Adipocyte (in vitro differentiated cells): Measurements from ENCODE around the gene CCDC80.

Experiments used
- DNase-seq: peaks from one replicate; pipeline ENCODE4 v3.0.0-alpha.2; 2015; ENCODE audit warnings: low read depth
- H3K27me3 ChIP-seq: replicated peaks from 2 replicates; pipeline ENCODE4 v1.7.0; 2013; ENCODE audit warnings: mild to moderate bottlenecking, low read length, moderate library complexity; ENCODE audit not compliant: control insufficient read depth, insufficient read depth
- H3K36me3 ChIP-seq: 2 replicates; pipeline ENCODE4 v1.7.0; 2013; ENCODE audit warnings: low read length, mild to moderate bottlenecking, moderate library complexity; ENCODE audit not compliant: control insufficient read depth, insufficient read depth, severe bottlenecking
- H3K4me1 ChIP-seq: 2 replicates; pipeline ENCODE4 v1.7.0; 2013; ENCODE audit warnings: mild to moderate bottlenecking, low read length, moderate library complexity; ENCODE audit not compliant: control insufficient read depth, insufficient read depth
- H3K4me3 ChIP-seq: 2 replicates; pipeline ENCODE4 v1.7.0; 2013; ENCODE audit warnings: mild to moderate bottlenecking, low read length, moderate library complexity
- H3K9ac ChIP-seq: 2 replicates; pipeline ENCODE4 v1.7.0; 2013; ENCODE audit warnings: mild to moderate bottlenecking, low read length, moderate library complexity
- H3K9me3 ChIP-seq: 2 replicates; pipeline ENCODE4 v1.7.0; 2013; ENCODE audit warnings: mild to moderate bottlenecking, low read length, moderate library complexity; ENCODE audit not compliant: control insufficient read depth

CCDC80 gene

DNA sequence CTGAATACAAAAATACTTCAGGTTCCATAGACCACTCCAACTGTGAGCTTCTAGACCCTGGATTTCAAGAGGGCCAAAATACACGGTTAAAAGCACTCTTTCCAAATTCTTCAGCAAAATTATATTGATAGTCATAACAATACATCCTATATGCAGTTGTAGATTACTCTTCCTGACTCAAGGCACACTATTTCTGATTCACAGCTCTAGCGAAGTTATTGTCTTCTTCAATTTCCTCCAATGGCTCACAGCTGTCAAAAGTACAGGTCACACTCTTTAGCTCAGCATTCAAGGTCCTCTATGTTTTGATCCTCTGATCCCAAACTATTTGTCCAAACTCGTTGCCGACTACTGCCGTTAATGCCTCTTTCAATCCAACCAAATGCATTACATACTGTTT is 13.5 kb upstream of the CCDC80 start:
- peak overlapping the region; percentile 86 for H3K9ac ChIP-seq
- H3K27me3 ChIP-seq = no peaks in the 10 kb centered on the region
- H3K9me3 ChIP-seq = no peaks in the 10 kb centered on the region
- DNase-seq = no peak
- H3K4me1 ChIP-seq = peaks cover 55% of the 10 kb centered on the region
- H3K4me3 ChIP-seq = peak overlapping the region; percentile 55
- H3K36me3 ChIP-seq = no peaks in the 10 kb centered on the region

DNA sequence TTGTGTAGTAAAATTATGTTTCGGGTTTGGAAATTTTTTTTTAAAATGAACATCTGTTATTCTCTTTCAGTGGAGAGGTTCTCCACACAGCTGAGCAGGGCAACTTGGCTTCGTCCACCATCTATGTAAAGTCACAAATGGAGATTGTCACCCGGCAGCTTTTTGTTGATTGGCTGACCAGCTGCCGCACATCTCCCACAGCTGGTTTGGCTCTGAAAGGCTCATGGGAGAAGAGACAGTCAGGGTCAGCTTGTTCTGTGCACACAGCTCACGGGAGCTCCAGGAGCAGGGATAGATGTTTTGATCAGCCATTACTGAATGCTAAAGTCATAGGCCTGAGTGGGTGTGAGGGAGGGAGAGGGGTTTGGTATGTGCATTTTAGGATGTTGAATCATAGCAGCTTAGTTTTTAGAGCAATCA is 12.9 kb upstream of the CCDC80 start:
- Histone ChIP-seq H3K4me1 (peaks cover 61% of the 10 kb centered on the region), H3K9ac (peak overlapping the region; percentile 86), H3K9me3 (no peaks in the 10 kb centered on the region), H3K27me3 (no peaks in the 10 kb centered on the region), H3K4me3 (peak overlapping the region; percentile 55), H3K36me3 (no peaks in the 10 kb centered on the region)
- peak; percentile 84 for DNase-seq

DNA sequence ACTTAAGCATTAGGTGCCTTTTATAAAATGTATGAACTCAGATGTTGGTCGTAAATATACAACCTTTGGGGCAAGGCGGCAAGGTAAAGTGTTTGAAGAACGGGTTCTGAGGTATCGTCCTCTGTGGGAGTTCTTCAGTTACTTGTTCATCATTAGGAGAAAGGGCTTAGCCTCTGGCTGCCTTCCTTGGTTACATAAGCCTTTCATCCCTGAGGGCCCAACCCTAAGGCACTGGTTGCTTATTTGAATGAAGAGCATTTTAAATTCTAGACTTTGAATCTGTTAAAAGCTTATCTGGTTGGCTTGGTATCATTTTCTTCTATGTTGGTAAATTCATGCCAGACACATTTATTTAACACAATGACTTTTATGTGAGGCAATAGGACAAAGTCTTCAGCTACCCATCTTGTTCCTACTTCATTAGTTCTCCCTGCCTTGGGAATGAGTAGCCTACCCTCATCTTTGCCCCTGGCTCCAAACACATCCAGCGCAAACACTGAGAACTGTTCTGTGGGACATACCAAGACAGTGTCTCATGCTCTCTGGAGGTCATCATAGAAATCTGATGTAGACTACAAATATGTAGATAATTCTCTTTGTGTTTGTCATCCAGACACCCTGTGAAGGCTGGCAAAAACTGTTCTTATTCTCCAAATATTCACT is 12.4 kb upstream of the CCDC80 start:
- Histone ChIP-seq H3K27me3 (no peaks in the 10 kb centered on the region), H3K4me1 (peaks cover 64% of the 10 kb centered on the region), H3K4me3 (peak overlapping the region; percentile 48), H3K9ac (peak overlapping the region; percentile 86), H3K9me3 (no peaks in the 10 kb centered on the region), H3K36me3 (no peaks in the 10 kb centered on the region)
- DNase-seq = peak; percentile 92

DNA sequence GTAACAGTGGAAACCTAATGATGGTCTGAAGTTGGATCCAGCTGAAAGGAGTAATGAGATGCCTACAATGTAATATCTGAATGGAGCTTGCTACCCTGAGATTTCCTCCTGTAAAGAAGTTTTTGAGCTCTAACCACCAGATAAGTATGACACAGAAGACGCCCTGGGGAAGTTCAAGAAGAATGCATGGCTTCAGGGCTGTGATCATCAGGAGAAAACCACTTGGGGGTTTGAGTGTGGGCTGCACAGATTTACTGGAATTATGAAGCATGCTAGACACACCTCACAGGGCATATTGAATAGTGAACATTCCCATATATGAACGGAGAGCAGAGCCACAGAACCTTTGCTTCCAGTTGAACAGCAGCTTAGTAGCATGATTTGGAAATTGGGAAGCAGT is 10.6 kb upstream of the CCDC80 start:
- Histone ChIP-seq H3K27me3 (no peaks in the 10 kb centered on the region), H3K9me3 (no peaks in the 10 kb centered on the region), H3K4me3 (peak overlapping the region; percentile 1), H3K9ac (peak overlapping the region; percentile 53), H3K36me3 (no peaks in the 10 kb centered on the region), H3K4me1 (peaks cover 81% of the 10 kb centered on the region)
- DNase-seq = peak; percentile 54

DNA sequence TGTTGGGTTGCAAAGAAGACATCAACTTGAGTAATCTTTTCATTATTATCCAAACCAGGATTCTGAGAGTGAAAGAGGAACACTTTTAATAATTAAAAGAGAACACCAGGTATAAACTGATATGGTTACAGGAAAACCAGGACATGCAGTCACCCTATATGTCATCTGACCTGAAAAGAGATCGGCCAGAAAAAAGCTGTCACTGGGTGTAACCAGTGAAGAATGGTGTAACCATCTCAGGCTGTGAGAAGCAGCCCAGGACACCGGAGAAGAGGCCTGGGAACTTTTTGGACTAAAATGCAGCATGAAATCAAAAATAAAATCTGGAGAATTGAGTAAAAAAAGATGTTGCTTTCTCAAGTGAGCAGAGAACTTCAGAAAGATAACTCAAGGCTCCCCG is 10.1 kb upstream of the CCDC80 start:
- DNase-seq = no peak
- Histone ChIP-seq H3K4me3 (peak overlapping the region; percentile 1), H3K4me1 (peaks cover 84% of the 10 kb centered on the region), H3K9ac (peak overlapping the region; percentile 53), H3K27me3 (no peaks in the 10 kb centered on the region), H3K36me3 (no peaks in the 10 kb centered on the region), H3K9me3 (no peaks in the 10 kb centered on the region)

DNA sequence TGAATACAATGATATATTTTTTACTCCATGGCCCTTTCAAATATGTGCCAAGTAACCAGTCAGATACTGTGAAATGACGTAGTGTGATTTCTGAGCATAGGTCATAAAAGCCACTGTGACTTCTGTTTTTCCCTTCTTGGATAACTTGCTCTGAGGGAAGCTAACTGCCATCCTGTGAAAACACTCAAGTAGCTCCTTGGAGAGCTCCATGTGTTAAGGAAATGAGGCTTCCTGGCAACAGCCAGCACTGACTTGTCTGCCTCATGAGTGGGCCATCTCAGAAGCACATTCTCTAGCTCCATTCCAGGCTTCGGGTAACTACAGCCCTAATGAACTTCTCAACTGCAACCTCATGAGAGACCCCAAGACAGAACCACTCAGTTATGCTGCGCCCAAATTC is 9.5 kb upstream of the CCDC80 start:
- H3K27me3 ChIP-seq = no peaks in the 10 kb centered on the region
- no peak for DNase-seq
- no peaks in the 10 kb centered on the region for H3K9me3 ChIP-seq
- no peaks in the 10 kb centered on the region for H3K36me3 ChIP-seq
- H3K4me1 ChIP-seq = peaks cover 84% of the 10 kb centered on the region
- H3K9ac ChIP-seq = peak overlapping the region; percentile 53
- H3K4me3 ChIP-seq = peak overlapping the region; percentile 1

DNA sequence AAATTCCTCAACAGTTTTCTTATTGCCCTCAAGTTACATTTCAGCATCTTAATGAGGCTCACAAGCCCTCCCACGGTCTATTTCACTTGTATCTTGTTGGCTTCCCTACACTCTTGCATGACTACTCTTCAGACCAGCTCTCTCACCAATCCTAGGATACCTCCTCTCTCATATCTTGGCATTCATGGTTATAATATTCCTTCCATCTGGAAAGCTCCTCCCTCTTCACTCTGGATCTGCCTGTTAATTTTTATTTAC is 8.5 kb upstream of the CCDC80 start:
- no peaks in the 10 kb centered on the region for H3K9me3 ChIP-seq
- peaks cover 74% of the 10 kb centered on the region for H3K4me1 ChIP-seq

DNA sequence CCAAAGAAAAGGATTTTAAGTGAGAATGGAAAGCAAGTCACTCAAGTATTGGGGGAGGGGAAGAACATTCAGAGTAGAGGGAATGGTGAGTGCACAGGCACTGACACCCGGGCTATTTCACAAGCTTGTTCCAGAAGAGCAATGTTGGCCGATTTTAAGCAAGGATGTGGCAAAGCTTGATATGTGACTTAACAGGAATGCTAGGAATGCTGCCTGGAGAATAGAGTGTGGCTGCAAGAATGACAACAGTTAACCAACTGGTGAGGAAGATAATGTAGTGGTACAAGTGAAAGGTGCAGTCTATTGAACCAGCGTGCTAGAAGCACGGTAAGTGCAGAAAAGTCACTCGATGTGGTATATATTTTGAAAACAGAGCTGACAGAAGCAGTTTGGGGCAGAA is 6.2 kb upstream of the CCDC80 start:
- H3K4me1 ChIP-seq = peaks cover 81% of the 10 kb centered on the region
- no peaks in the 10 kb centered on the region for H3K27me3 ChIP-seq
- peak; percentile 85 for DNase-seq
- no peaks in the 10 kb centered on the region for H3K9me3 ChIP-seq
- peak overlapping the region; percentile 30 for H3K4me3 ChIP-seq
- peak overlapping the region; percentile 70 for H3K9ac ChIP-seq
- H3K36me3 ChIP-seq = no peaks in the 10 kb centered on the region

More for the DNA sequence above, 8.5 kb upstream of the CCDC80 start:
- Histone ChIP-seq H3K9ac (peak overlapping the region; percentile 10), H3K27me3 (no peaks in the 10 kb centered on the region), H3K4me3 (no peak overlapping the region), H3K36me3 (no peaks in the 10 kb centered on the region)
- peak; percentile 79 for DNase-seq

DNA sequence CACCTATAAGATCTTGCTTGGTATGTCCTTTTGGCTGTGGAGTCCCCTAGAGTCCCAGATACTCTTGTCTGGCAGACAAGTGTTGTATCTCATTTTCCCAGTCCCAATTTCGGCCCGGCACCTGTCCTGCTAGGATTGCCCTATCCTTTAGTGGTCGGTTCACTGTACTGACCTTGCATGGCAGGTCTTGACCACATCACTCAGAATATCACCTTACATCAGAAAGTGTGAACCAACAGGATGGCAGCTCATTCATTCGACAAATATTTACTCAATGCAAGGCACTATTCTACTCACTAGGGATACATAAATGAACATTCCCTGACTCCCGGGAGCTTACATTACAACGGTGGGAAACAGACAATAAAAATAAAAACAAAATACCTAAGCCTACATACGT is 5.7 kb upstream of the CCDC80 start:
- Histone ChIP-seq H3K36me3 (no peaks in the 10 kb centered on the region), H3K9ac (peak overlapping the region; percentile 70), H3K4me3 (peak overlapping the region; percentile 30), H3K27me3 (no peaks in the 10 kb centered on the region), H3K4me1 (peaks cover 84% of the 10 kb centered on the region), H3K9me3 (no peaks in the 10 kb centered on the region)
- DNase-seq = no peak

DNA sequence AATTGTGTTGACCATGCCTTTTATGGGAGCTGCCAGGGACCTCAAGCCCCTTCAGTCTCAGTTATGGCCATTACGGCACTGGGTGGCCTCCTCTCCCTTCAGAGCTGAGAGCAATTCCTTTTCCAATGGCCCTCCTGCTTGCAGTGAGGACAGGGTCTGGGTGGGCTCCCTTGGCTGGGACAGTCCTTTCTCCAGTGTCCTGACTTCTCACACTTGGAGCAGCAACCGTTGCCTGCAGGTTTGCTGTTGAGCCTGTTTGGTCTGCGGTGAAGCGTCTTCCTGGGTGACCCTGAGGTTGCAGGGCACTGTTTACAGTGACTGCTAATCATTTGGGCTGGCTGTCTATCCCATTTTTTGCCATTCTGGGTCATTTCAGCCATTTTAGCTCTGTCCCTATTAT is 3.5 kb upstream of the CCDC80 start:
- Histone ChIP-seq H3K4me1 (peaks cover 65% of the 10 kb centered on the region), H3K9me3 (no peaks in the 10 kb centered on the region), H3K9ac (peak overlapping the region; percentile 96), H3K36me3 (no peaks in the 10 kb centered on the region), H3K4me3 (no peak overlapping the region), H3K27me3 (no peaks in the 10 kb centered on the region)
- no peak for DNase-seq

DNA sequence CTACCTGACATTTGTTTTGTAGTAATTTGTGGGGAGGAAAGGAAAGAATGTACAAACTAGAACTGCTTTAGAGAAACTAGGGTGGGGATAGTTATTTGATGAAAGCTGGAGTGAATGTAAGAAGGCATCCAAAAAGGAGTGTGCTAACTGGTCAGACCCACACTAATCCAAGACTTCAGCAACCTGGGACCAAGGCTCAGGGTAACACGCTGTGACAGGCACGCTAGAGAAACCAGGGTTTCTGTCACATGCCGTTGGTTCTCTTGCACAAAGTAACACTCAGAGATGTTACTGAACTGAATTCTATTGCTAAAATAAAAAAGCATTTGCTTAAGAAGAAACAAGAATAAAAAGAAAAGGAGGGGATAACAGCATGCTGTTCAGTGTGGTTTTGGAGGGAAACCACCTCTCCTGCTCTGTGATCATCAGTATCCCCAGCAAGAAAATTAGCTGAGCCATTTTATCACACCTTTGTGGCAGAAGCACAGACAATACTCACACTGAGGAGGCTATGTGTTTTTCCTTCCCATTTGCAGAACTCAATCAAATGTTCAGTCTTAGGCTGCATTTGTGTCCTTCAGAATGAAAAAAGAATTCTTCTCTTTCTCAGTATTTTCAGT is 2.8 kb upstream of the CCDC80 start:
- H3K4me1 ChIP-seq = peaks cover 58% of the 10 kb centered on the region
- peak overlapping the region; percentile 96 for H3K9ac ChIP-seq
- H3K4me3 ChIP-seq = peak overlapping the region; percentile 85
- no peak for DNase-seq
- H3K9me3 ChIP-seq = no peaks in the 10 kb centered on the region
- H3K36me3 ChIP-seq = no peaks in the 10 kb centered on the region
- no peaks in the 10 kb centered on the region for H3K27me3 ChIP-seq
